Measurements from ENCODE around the gene EPHB6.

- TF ChIP-seq ZFX (IDR thresholded peaks at IDR 0.05; ENCODE audit: borderline replicate concordance) (no peak), CTCF (IDR thresholded peaks at IDR 0.05) (no peak)
Measured at GRCh38 chr7:142854372-142855113, at the start of gene EPHB6.
